GM23248 (cell line): ENCODE results near the gene CDR2. TPM values are rescaled to one million over a fixed set of nuclear protein-coding genes. Genes with fewer than 3 reads are reported as not detected.
A peak's percentile ranks its signal among the peaks of the same experiment; 100 is the strongest.

Experiments used
- DNase-seq: peaks from one replicate; pipeline ENCODE4 v3.0.0-alpha.2; 2015
- H2AFZ ChIP-seq: fragments of 200-600 bp; sonication (generic); 2 replicates; pipeline ENCODE4 v1.6.1; 2016; ENCODE audit warnings: antibody characterized with exemption
- H3F3A ChIP-seq: fragments of 200-600 bp; sonication (generic); 2 replicates; pipeline ENCODE4 v1.6.1; 2016; ENCODE audit warnings: mild to moderate bottlenecking, antibody characterized with exemption, mixed run types; ENCODE audit not compliant: insufficient read depth
- H3K27ac ChIP-seq: fragments of 200-600 bp; sonication (generic); 2 replicates; pipeline ENCODE4 v1.5.1; 2016; ENCODE audit warnings: mild to moderate bottlenecking
- H3K27me3 ChIP-seq: fragments of 200-600 bp; sonication (generic); replicated peaks from 2 replicates; pipeline ENCODE4 v1.6.1; 2016; ENCODE audit warnings: mild to moderate bottlenecking; ENCODE audit not compliant: insufficient read depth
- H3K36me3 ChIP-seq: fragments of 200-600 bp; sonication (generic); 2 replicates; pipeline ENCODE4 v1.6.1; 2016; ENCODE audit warnings: low read depth, mild to moderate bottlenecking
- H3K4me1 ChIP-seq: fragments of 200-600 bp; sonication (generic); 2 replicates; pipeline ENCODE4 v1.6.1; 2016; ENCODE audit warnings: mild to moderate bottlenecking; ENCODE audit not compliant: insufficient read depth
- H3K4me2 ChIP-seq: fragments of 200-600 bp; sonication (generic); one replicate; pipeline ENCODE4 v1.6.1; 2016; ENCODE audit warnings: mild to moderate bottlenecking; ENCODE audit not compliant: unreplicated experiment
- H3K4me3 ChIP-seq: fragments of 200-600 bp; sonication (generic); 2 replicates; pipeline ENCODE4 v1.5.1; 2016; ENCODE audit warnings: mild to moderate bottlenecking
- H3K79me2 ChIP-seq: fragments of 200-600 bp; sonication (generic); 2 replicates; pipeline ENCODE4 v1.6.1; 2016; ENCODE audit warnings: mild to moderate bottlenecking; ENCODE audit not compliant: insufficient read depth
- H3K9ac ChIP-seq: fragments of 200-600 bp; sonication (generic); 2 replicates; pipeline ENCODE4 v1.6.1; 2016; ENCODE audit warnings: mild to moderate bottlenecking
- H3K9me2 ChIP-seq: fragments of 200-600 bp; sonication (generic); 2 replicates; pipeline ENCODE4 v1.6.1; 2016; ENCODE audit warnings: mixed run types, mild to moderate bottlenecking, moderate library complexity; ENCODE audit not compliant: insufficient read depth
- H3K9me3 ChIP-seq: fragments of 200-600 bp; sonication (generic); one replicate; pipeline ENCODE4 v1.6.1; 2017; ENCODE audit warnings: low read depth
- H4K20me1 ChIP-seq: fragments of 200-600 bp; sonication (generic); 2 replicates; pipeline ENCODE4 v1.6.0; 2016; ENCODE audit not compliant: insufficient read depth
- EZH2 ChIP-seq: fragments of 200-600 bp; sonication (generic); IDR thresholded peaks from 2 replicates; pipeline ENCODE4 v1.6.1; 2018; ENCODE audit warnings: antibody characterized with exemption, mild to moderate bottlenecking; ENCODE audit not compliant: insufficient read depth, poor library complexity, severe bottlenecking
- EZH2phosphoT487 ChIP-seq: fragments of 200-600 bp; sonication (generic); IDR thresholded peaks from 2 replicates; pipeline ENCODE4 v1.6.1; 2018; ENCODE audit warnings: antibody characterized with exemption, moderate library complexity, mild to moderate bottlenecking, low read depth; ENCODE audit not compliant: insufficient read depth
- WGBS, 2 experiments: methylation state at CpG; one replicate each; pipeline ENCODE4 v1.1.6; 2015 to 2017; ENCODE audit warnings: low lambda C conversion rate in 2 of 2, low coverage in 1 of 2; ENCODE audit errors: missing lambda C conversion rate in 2 of 2; 5-methylcytosine and 5-hydroxymethylcytosine counted together
- in situ Hi-C: fragments of 300-500 bp; cut with MboI; formaldehyde crosslinking; loops from 2 replicates; pipeline ENCODE4 v1.15.0; 2020
- polyA plus RNA-seq: library from polyadenylated mRNA; unstranded; fragments of >200 nt; fragmentation: Nextera tagmentation; extraction: Ambion mirVana; gene quantifications from 2 replicates; pipeline ENCODE4 v1.2.1, GENCODE V29; 2016
- total RNA-seq: library from RNA; depleted of rRNA; stranded (reverse); fragments of >200 nt; shearing (Covaris generic); gene quantifications from 2 replicates; pipeline ENCODE4 v1.2.3, GENCODE V29; 2014

The CDR2 gene
- total and polyA plus RNA-seq, 2 experiments from 2014 or later = 25.1 to 45.6 TPM

DNA sequence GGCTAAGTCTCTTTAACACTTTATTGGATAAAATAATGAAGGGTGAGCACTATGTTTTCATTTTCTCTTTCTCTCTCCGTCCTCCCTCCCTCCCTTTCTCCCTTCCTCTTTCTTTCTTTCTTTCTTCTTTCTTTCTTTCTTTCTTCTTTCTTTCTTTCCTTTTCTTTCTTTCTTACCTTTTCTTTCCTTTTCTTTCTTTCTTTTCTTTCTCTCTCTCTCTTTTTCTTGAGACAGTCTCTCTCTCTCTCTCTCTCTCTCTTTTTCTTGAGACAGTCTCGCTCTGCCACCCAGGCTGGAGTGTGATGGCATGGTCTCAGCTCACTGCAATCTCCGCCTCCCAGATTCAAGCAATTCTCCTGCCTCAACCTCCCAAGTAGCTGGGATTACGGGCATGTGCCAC is 21.5 kb upstream of the CDR2 start:
- no peak overlapping the region for H3K4me3 ChIP-seq
- no peaks in the 10 kb centered on the region for H3K79me2 ChIP-seq
- in situ Hi-C loops = no loop called here
- no peak overlapping the region for H2AFZ ChIP-seq
- no peaks in the 10 kb centered on the region for H3K9me3 ChIP-seq
- no peaks in the 10 kb centered on the region for H3K36me3 ChIP-seq
- TF ChIP-seq EZH2 = no peak
- TF ChIP-seq EZH2phosphoT487 = no peak
- DNase-seq = no peak
- no peak overlapping the region for H3K27ac ChIP-seq
- H4K20me1 ChIP-seq = no peaks in the 10 kb centered on the region
- no peaks in the 10 kb centered on the region for H3K27me3 ChIP-seq
- 94 to 99% methylated on average over 4 of the region's 4 CpGs for WGBS, 2 experiments
- no peak overlapping the region for H3K4me2 ChIP-seq
- peaks cover 29% of the 10 kb centered on the region for H3K4me1 ChIP-seq
- peaks cover 24% of the 10 kb centered on the region for H3F3A ChIP-seq
- H3K9ac ChIP-seq = no peak overlapping the region
- no peaks in the 10 kb centered on the region for H3K9me2 ChIP-seq

DNA sequence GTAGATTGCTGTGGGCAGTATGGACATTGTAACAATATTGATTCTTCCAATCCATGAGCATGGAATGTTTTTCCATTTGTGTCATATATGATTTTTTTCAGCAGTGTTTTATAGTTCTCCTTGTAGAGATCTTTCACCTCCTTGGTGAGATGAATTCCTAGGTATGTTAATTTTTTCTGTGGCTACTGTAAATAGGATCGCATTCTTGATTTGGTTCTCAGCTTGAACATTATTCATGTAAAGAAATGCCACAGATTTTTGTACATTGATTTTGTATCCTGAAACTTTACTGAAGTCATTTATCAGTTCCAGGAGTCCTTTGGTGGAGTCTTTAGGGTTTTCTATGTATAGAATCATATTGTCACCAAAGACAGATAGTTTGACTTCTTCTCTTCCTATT is 19.7 kb upstream of the CDR2 start:
- WGBS, 2 experiments = 97 to 100% methylated on average over 1 of the region's 1 CpG
- H3F3A ChIP-seq = peaks cover 21% of the 10 kb centered on the region
- no peak for DNase-seq
- no peak overlapping the region for H3K4me2 ChIP-seq
- H3K9me3 ChIP-seq = no peaks in the 10 kb centered on the region
- in situ Hi-C loops = no loop called here
- no peak overlapping the region for H3K4me3 ChIP-seq
- H3K9me2 ChIP-seq = no peaks in the 10 kb centered on the region
- no peaks in the 10 kb centered on the region for H3K79me2 ChIP-seq
- peaks cover 29% of the 10 kb centered on the region for H3K4me1 ChIP-seq
- H2AFZ ChIP-seq = no peak overlapping the region
- H3K36me3 ChIP-seq = no peaks in the 10 kb centered on the region
- no peak overlapping the region for H3K9ac ChIP-seq
- no peak overlapping the region for H3K27ac ChIP-seq
- H3K27me3 ChIP-seq = no peaks in the 10 kb centered on the region
- no peak for TF ChIP-seq EZH2phosphoT487
- TF ChIP-seq EZH2 = no peak
- H4K20me1 ChIP-seq = no peaks in the 10 kb centered on the region

DNA sequence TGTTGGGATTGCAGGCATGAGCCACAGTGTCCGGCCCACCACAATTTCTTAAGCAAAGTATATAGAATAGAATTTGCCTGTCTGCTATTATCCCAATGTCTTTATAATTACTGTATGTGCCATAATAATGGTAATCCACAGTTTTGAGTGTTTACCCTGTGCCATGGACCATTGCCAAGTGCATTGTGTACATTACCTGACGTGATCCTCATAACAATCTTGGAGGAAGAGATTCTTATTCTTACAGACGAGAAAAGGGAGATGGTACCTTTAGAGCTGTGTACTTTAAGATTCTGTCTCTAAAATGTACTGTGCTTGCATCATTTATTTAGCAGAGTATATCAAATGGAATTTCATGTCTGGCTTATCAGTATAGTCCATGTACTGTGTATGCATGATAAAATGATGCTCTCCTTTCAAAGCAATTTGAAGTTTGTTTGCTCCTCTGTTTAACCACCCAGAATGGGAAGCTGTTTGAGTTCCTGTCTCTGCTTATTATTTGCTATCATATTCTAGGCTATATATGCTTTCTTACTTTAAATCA is 13.8 kb upstream of the CDR2 start:
- no peaks in the 10 kb centered on the region for H3K36me3 ChIP-seq
- no peaks in the 10 kb centered on the region for H3F3A ChIP-seq
- no peak for TF ChIP-seq EZH2
- no peak overlapping the region for H3K4me3 ChIP-seq
- H3K27ac ChIP-seq = no peak overlapping the region
- WGBS, 2 experiments = 96 to 100% methylated on average over 3 of the region's 3 CpGs
- in situ Hi-C loops = no loop called here
- H2AFZ ChIP-seq = no peak overlapping the region
- H3K9me2 ChIP-seq = no peaks in the 10 kb centered on the region
- H3K27me3 ChIP-seq = no peaks in the 10 kb centered on the region
- H3K9ac ChIP-seq = no peak overlapping the region
- H3K79me2 ChIP-seq = no peaks in the 10 kb centered on the region
- no peak for DNase-seq
- peaks cover 16% of the 10 kb centered on the region; the same call in 1 of the 2 replicates for H3K4me1 ChIP-seq
- no peaks in the 10 kb centered on the region for H3K9me3 ChIP-seq
- no peak overlapping the region for H3K4me2 ChIP-seq
- no peaks in the 10 kb centered on the region for H4K20me1 ChIP-seq

DNA sequence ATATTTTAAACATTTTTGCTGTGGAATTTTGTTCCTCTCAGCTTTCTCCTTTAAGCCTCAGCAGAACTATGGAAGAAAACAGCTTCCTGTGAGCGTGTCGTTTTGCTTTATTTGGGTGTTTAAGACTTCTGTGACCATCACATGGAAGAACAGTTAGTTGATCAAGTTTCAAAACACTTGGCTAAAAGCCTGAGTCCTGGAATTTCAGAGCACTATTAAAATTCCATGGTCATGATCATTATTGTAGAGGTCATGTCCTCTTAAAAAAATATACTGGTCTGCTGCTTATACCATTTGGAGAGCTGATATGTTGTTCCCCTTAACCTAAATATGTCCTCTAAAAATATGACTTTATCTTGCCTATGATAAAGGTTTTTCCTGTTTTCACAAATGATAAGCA is 12.6 kb upstream of the CDR2 start:
- peak overlapping the region; percentile 66 for H3K4me2 ChIP-seq
- WGBS, 2 experiments = 0 to 2% methylated on average over 2 of the region's 2 CpGs
- TF ChIP-seq EZH2 (no peak), EZH2phosphoT487 (no peak)

DNA sequence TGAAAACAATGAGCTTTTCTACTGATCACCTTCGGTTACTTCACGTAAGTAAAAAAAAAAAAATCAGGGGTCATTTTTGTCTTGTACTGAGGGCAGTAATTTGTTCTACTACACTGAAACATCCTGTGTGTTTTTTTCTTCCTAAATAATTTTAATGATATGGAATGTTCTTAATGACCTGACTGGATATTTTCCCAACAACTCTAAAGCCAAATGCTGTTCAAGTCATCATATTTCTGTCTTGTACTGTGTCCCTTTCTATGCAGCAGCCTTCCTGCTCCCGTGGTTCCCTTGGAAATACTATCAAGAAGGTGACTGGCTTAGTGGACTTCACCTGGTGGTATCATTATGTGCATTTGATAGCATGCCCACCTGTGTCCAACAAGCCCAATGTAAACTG is 10.8 kb upstream of the CDR2 start:
- TF ChIP-seq EZH2 (no peak), EZH2phosphoT487 (no peak)

More for the DNA sequence above, 12.6 kb upstream of the CDR2 start:
- H3K27ac ChIP-seq = peak overlapping the region; percentile 43; the same call in 1 of the 2 replicates
- no peaks in the 10 kb centered on the region for H3K9me2 ChIP-seq
- H3K27me3 ChIP-seq = no peaks in the 10 kb centered on the region
- H3K9me3 ChIP-seq = no peaks in the 10 kb centered on the region
- no peaks in the 10 kb centered on the region for H3K36me3 ChIP-seq
- no peak overlapping the region for H3K9ac ChIP-seq
- H3K4me1 ChIP-seq = peaks cover 16% of the 10 kb centered on the region; the same call in 1 of the 2 replicates
- in situ Hi-C loops = no loop called here
- H3F3A ChIP-seq = no peaks in the 10 kb centered on the region
- peak; percentile 88 for DNase-seq
- H3K79me2 ChIP-seq = no peaks in the 10 kb centered on the region
- no peak overlapping the region for H3K4me3 ChIP-seq
- H2AFZ ChIP-seq = no peak overlapping the region
- H4K20me1 ChIP-seq = no peaks in the 10 kb centered on the region

More for the DNA sequence above, 10.8 kb upstream of the CDR2 start:
- H4K20me1 ChIP-seq = no peaks in the 10 kb centered on the region
- no peak overlapping the region for H3K4me3 ChIP-seq
- no peaks in the 10 kb centered on the region for H3F3A ChIP-seq
- H3K9me3 ChIP-seq = no peaks in the 10 kb centered on the region
- H3K79me2 ChIP-seq = no peaks in the 10 kb centered on the region
- H3K9ac ChIP-seq = no peak overlapping the region
- in situ Hi-C loops = no loop called here
- no peaks in the 10 kb centered on the region for H3K36me3 ChIP-seq
- H3K27me3 ChIP-seq = no peaks in the 10 kb centered on the region
- H3K9me2 ChIP-seq = no peaks in the 10 kb centered on the region
- peaks cover 16% of the 10 kb centered on the region; the same call in 1 of the 2 replicates for H3K4me1 ChIP-seq
- WGBS, 2 experiments = 96 to 97% methylated on average over 3 of the region's 3 CpGs
- no peak overlapping the region for H3K4me2 ChIP-seq
- no peak overlapping the region for H3K27ac ChIP-seq
- DNase-seq = no peak
- H2AFZ ChIP-seq = no peak overlapping the region
